Stimulated activated CD8-positive, alpha-beta memory T cell treated with anti-CD3 and anti-CD28 coated beads, Interleukin-12 subunit alpha, Interleukin-12 subunit beta, amount 100 ng/mL, for 4 hours (primary cell): ENCODE data around the gene CLEC12A.
"Not testable (repeated sequence)": the region's sequence is repeated elsewhere in the genome, so short reads cannot be mapped to it uniquely, and the experiment has no call there.

ENCODE experiments used
- DNase-seq: peaks from one replicate; pipeline ENCODE4 v3.0.0-alpha.2; 2020; ENCODE audit warnings: low read depth

CLEC12A gene

DNA sequence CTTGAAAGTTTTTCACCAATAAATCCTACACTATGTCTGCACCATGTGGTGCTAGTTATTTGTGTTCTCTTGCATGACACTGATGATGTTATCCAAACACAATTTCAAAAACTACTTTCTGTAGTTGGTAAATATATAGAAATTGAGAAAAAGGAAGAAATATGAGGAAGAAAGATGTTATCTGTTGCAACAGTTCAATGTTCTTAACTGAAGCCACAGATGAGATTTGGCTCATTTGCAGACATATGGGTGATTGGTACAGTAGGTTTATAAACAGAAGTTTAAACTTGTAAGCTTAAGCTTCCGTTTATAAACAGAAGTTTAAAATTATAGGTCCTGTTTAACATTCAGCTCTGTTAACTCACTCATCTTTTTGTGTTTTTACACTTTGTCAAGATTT lies at the start of gene CLEC12A:
CLEC12A (plus strand) TSS at position 229 of the 400 bp plus-strand sequence. CDS start 188 bp downstream, outside the sequence.
- no peak for DNase-seq

DNA sequence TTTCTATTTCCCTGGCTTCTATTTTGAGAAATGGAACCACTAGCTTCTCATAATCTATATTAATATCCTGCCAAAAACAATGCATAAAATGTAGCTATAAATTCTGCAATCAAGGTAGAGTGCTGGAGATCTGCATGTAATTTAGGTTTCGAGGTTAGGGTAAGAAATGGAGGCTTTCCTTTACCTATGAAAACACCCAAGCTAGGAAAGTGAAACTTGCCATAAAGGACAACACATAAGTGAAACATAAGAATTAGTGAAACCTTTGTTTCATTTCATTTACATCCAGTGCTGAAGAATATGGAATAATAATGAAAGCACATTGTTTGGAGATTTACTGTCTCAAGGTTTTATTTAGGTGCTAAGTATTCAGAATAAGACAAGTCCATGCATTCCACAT lies 48.8 kb upstream of the CLEC12A start:
- DNase-seq: no peak

DNA sequence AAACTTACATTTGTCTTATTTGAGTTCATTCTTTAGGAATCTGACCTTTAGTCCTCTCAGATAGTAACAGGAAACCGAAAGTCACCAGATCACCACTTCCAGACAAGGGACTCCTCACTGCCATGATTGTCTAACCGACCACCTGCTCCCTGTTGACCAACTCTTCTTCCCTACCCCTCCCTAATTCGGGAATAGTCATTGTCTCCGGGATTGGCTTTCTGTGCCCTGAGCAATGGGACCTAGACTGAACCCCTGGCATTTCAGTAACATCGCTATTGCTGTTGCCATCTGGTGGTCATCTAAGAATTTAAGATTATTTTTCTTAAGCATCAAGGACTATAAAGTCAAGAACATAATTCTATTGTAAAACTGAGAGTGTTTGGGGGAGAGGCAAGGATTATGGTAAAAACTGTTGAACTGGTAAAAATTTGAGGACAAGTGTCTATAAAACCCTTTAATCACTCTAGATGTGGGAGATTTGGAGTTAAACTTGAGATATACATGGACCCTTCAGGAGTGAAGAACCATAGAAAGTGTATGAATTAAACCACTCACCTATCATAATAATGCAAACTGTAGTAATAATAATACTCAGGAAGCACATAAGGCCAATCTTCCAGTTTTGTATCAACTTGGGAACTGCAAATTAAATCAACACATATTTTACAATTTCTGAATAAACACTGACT lies 45.4 kb upstream of the CLEC12A start:
- no peak for DNase-seq

DNA sequence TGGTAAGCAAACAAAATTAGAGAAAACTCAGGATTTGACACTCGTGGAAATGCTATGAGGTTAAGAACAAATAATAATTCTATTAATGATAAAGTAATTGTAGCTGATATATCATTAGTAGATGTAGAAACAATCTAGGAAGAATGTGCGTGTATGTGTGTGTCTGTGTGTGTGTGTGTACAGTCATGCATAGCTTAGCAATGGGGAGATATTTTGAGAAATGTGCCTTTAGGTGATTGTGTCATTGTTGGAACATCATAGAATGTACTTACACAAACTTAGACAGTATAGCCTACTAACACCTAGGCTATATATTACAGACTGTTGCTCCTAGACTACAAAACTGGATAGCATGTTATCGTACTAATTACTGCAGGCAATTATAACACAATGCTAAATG lies 44.3 kb upstream of the CLEC12A start:
- DNase-seq: no peak

DNA sequence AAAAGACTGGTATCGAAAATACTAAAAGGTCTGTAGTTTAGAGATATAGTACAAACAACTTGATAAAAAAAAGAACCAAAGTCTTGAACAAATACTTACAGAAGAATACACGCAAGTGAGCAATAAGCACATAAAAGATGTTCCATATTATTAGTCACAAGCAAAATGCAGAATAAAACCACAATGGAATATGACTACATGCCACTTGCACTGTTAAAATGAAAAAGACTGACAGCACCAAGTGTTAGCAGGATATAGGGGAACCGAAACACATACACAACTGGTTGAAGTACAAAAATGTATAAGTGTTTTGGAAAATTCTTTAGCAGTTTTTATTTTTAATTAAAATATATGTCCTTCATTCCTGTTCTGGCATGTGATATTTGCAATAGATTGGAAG lies 42.6 kb upstream of the CLEC12A start:
- no peak for DNase-seq

DNA sequence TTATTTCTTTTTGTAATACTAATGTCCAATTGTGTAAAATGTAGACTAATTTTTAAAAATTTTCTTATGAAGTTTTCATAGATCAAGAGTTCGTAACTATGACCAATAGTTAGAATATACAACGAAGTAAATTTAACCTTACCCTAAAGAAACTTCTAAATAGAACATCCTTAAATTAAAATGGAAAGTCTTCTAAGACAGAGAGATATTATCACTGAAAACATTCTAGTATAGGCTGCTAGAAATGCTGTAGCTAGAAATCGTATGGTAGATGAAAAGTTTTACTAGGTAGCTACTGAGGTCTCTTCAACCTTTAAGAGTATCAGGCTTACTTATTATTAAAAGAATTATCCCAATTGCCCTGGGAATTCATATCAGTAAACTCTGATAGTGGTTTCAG lies 40.0 kb upstream of the CLEC12A start:
- no peak for DNase-seq

DNA sequence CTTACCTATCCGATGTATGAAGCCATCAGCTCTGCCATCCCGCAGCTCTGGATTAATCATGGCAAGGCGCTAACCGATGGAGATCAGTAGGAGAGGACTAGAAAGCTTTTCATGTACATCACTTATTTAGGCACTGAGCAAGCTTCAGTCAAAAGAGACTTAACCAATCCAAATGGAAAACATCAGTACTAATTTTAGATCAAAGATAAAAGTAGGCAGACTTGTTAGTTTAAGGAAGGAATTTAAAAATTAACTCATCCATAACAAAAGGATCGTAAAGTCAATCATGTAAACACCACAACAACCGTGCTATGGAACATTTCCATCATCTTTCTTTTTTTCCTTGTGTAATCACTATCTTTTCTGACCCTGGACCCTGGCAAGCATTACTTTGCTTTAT lies 38.9 kb upstream of the CLEC12A start, which contains the start of gene CLEC2A:
CLEC2A (minus strand) TSS at position 101 of the 400 bp plus-strand sequence; CDS start at position 60, 41 bp downstream.
- no peak for DNase-seq

DNA sequence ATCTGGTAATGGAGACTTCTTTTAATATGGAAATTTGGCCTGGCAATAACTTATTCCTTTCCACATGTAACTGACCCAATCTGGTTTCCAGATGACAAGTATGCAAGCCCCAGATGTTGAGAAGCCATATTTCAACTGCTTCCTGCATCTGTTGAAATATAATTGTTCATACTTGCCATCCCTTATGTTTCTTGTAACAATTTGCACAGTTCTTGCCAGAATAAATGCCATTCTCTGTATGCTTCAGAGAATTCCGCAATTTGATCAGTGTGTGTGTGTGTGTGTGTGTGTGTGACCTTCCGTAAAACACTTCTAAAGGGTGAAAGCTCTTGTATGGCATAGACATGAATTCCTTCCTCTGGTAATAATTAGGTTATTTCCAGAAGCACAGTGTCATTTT lies 37.3 kb upstream of the CLEC12A start:
- no peak for DNase-seq

DNA sequence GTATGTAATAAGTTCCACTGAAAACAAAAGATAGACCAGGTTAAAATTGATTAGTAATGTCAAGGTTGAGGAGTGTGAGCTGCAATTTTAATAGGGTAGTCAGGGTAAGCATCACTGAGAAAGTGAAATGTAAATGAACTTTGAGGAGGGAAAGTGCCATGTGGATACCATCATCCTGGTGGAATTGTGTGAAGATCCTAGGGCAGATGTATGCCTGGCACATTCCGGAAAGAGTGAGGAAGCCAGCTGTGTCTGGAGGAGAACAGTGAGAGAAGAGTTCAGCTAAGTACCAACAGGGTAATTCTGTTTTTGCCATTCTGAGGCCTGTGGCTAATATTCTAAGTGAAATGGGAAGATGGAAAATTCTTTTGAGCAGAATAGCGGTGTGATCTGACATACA lies 36.2 kb upstream of the CLEC12A start:
- no peak for DNase-seq

DNA sequence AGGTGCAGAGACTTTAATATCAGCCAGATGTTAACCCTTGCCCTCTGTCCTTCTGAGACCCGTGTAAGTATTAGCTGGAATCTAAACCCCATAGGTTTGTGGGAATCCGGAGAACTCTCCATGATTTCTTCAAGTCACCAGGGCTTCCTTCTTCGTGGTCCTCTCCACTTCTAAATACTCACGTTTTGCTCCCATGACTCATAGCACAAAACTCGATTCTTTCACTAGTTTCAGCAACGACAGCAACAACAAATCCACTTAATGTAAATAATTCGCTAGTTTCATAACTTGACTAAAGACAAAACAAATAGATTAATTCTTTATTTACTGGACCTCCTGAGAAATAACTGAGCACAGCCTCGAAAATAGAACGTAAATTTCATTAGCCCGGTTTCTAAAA lies 34.6 kb upstream of the CLEC12A start:
- no peak for DNase-seq

DNA sequence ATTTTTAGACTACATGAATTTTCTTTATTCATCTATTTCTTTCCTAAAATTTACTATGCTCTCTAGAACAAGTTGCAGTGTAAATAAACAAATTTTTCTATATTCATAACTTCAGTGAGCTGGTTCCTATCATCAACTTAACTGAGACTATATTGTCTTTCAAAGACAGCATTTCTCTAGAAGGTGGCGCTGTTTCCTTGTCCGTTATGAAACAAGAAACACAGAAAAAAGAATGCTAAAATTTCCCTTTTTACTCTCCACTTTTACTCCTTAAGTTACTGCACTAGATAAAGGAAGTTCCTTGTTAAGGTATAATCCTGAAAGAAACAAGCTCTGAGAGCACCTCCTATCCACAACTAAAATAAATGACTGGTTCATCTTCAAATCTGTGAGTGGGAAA lies 30.8 kb upstream of the CLEC12A start:
- no peak for DNase-seq

DNA sequence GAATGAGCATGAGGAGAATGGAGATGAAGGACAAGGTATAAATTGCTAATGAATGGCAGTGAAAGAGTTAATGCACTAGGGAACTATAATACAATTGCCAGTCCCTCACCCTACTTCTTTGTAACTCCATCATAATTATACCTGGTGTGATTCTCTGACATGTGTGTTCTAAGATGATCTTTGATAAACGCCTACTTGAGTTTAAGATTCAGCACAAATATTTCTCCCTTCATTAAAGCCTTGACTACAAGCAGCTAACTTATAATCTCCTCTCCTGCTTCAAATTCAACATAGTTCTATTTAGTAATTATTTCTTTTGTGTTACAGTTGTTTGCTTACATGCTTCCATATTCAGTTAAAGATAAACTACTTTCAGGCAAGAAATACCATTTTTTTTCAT lies 29.4 kb upstream of the CLEC12A start:
- DNase-seq: no peak

DNA sequence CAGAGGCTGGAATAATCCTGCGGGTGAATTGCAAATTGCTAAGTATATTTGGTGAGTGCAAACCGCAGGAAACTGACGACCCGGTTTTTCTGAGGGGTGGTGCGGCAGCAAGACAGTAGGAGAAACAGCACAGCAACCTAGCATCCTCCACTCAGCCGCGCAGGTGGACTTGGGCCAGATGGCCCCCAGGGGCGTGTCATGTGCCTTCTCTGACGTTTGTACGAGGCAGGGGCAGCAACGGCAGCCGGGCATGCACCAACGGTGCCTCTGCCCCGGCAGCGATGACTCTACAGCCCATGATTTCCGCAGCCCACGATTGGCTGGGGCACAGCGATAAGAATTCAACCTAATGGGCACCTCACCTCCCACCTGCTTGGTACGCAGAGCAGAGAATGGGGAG lies 28.0 kb upstream of the CLEC12A start:
- DNase-seq: no peak

DNA sequence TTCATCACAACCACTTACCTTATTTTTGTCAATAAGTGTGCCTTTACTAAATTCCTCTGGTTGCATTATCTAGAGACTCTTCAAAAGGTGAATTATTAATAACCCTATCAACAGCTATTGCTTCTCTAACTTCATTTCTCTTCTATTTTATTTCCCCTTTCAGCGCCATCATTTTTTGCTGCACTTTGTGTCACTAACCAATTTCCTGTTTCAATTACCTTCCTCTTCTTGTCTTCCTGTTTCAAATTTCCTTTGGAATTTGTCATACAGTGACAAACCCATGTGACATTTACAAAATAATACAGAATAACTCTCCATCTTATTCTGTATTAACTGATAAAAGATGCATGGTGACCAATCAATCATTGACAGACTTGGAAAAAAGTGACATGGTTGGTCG lies 26.8 kb upstream of the CLEC12A start:
- DNase-seq: no peak

DNA sequence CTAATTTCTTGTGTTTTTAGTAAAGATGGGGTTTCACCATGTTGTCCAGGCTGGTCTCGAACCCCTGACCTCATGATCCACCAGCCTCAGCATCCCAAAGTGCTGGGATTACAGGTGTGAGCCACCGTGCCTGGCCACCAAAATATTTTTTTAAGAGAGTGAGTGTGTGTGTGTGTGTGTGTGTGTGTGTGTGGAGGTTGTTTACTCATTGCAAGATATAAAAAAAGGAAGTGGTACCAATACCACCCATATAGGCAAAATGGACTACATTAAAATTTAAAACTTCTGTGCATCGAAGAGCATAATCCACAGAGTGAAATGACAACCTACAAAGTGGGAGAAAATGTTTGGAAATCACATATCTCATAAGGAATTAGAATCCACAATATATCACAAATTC lies 23.5 kb upstream of the CLEC12A start:
- DNase-seq: no peak

DNA sequence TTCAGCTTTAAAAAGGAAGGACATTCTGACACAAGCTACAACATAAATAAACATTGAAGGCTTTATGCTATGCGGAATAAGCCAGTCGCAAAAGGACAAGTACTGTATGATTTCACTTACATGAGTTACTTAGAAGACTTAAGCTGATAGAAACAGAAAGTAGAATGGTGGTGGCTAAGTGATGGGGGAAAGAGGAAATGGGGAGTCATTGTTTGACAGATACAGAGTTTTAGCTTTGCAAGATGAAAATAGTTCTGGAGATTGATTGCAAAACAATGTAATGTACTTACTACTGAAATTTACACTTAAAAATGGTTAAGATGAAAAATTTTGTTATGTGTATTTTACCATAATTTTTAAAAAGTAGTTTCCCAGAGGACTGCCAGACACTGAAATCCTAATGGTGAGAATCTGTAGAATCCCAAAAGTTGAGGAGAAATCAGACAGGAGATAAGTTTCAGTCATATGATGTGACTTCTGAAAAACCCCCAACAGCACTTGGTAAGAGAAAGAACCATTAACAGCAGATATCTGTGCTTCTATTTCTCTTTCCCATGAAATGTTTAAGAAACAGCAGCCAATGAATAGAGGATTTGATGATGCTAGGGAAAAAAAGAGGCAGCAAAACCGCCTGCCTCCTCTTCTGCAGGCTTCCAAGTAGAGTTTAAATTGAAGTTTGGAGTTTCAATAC lies 22.5 kb upstream of the CLEC12A start:
- no peak for DNase-seq

DNA sequence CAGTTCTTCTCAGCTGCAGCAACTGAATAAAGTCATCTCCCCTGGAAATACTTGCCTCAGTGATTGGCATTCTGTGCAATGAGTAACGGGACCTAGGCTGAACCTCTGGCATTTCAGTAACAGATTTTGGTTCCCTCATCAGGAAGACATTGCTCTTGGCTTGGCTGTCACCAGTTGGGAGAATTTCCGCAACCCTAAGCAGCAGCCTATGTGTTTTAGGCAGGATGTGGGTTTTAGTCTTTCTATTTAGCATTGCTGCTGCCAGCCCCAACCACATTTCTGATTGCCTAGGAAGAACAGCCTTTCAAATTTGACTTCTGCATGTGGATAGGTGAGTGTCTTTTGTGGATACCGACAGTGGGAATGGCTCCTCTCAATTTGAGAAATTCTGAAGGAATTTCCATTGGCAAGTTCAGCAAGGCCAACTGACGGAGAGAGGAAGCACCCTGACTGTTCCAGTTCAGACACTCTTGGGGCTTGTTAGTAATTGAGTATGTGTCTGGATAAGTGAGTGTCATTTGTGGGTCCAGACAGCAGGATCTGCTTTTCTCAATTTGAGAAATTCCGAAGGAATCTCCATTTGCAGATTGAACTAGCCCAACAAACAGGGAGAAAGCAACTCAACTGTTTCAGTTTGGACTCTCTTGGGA lies 20.1 kb upstream of the CLEC12A start:
- no peak for DNase-seq

DNA sequence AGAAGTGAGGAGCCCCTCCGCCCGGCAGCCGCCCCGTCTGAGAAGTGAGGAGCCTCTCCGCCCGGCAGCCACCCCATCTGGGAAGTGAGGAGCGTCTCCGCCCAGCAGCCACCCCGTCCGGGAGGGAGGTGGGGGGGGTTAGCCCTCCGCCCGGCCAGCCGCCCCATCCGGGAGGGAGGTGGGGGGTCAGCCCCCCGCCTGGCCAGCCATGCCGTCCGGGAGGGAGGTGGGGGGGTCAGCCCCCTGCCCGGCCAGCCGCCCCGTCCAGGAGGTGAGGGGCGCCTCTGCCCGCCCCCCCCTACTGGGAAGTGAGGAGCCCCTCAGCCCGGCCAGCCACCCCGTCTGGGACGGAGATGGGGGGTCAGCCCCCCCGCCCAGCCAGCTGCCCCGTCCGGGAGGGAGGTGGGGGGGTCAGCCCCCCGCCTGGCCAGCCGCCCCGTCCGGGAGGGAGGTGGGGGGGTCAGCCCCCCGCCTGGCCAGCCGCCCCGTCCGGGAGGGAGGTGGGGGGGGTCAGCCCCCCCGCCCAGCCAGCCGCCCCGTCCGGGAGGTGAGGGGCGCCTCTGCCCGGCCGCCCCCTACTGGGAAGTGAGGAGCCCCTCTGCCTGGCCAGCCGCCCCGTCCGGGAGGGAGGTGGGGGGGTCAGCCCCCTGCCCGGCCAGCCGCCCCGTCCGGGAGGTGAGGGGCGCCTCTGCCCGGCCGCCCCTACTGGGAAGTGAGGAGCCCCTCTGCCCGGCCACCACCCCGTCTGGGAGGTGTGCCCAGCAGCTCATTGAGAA lies 18.1 kb upstream of the CLEC12A start:
- not testable (repeated sequence) for DNase-seq

DNA sequence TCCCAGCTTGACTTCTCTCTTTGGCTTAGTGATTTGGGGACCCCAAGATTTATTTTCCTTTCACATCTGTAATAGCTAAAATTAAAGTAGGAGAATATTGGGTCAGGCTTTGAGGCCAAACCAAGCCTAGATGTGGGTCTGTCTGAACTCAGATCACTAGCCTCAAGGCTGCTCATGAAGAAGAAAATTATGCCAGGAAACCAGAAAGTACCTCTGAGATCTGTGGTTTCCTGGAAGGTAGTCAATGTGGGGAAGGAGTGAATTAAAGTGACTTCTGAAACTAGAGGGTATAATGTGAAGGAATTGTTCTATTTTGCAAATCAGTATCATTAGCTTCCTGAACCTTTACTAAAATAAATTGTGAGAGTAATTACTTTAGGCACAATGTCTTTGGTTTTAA lies 13.4 kb upstream of the CLEC12A start:
- no peak for DNase-seq

DNA sequence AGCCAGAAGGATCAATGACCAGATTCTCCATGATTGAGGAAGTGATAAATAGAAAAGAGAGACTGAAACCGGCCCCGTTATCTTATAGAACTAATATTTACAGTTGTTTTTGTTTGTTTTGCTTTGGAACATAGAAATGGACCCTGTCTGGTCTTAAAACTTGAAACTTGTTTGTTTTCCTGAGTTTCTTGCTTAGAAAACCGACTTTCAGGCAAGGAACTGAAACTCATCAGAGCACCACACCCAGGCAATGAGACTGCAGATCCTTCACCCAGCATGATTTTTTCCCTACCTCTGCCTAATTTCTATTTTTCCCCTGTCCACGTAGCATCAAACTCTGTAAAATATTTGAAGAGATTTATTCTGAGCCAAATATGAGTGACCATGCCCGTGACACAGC lies 10.6 kb upstream of the CLEC12A start:
- DNase-seq: no peak

DNA sequence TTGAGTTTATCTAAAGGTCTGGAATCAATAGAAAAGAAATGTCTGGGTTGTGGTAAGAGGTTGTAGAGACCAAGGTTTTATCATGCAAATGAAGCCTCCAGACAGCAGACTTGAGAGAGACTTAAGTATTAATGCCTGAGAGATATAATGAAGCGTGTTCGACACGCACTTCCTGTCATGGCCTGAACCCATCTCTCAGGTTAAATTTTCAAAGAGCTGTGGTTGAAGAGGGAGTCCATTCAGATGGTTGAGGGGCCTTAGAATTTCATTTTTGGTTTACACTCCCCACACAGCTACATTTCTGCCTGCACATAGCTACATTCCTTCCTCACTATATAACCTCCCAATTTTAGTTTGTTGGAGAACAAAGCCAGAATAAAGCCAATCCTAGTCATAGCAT lies 10.1 kb upstream of the CLEC12A start:
- no peak for DNase-seq

DNA sequence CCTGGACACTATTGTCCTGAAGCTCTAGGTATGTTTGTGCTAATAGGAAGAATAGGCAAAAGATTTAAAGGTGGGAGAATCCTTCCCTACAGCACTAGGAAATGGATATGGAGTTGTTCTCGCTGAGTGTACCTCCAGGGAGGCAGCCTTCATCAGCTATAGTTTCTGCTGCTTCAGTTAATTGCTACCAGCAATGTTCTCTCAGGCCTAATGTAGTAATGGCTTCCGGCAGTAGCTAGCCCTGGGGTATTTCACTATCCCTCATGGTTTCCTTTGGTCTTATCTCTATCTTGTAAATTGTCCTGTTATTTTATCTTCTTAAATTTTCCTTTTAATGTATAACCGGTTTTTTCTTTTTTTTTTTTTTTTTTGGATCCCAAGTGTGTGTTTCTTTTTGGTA lies 9.3 kb upstream of the CLEC12A start:
- no peak for DNase-seq

DNA sequence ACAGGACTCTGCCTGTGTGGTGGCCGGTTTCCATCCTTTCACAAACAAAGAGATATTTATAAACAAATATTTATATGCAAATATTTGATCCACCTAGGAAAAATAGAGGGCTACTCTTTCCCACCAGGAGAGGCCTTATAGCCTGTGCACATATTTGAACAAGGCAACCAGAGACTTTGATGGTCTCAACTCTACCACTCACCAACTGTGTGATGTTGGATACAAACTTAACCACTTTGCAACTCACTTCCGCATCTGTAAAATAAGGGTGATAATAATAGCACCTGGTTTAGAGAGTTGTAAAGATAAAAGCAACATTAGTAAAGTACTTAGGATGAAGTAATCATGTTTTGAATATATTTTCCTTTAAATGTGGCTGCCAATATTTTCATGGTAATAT lies 1.5 kb upstream of the CLEC12A start:
- no peak for DNase-seq
